Measurements from ENCODE around the gene SEC24C. TPM values are rescaled to one million over a fixed set of nuclear protein-coding genes. Genes with fewer than 3 reads are reported as not detected.

The SEC24C gene
- polyA plus RNA-seq, 1 of the 3 experiments (the other 2 are of a cell fraction), result 73.6 TPM

- Histone ChIP-seq H3K4me1 (ENCODE audit: control insufficient read depth in 1 of 2, insufficient read depth in 2 of 2, low read depth in 1 of 2, low read length in 1 of 2) (peaks cover 0 to 6% of the 10 kb centered on the region in 2 experiments; a peak in 2 of 4 replicates), H3K4me3 (ENCODE audit: low read depth in 2 of 2, low read length in 1 of 2) (peak overlapping the region; percentile 75 to 96), H3K27ac (ENCODE audit: low read depth in 2 of 2, low read length in 1 of 2) (peak overlapping the region; percentile 88 to 92), H3K27me3 (ENCODE audit: insufficient read depth) (no peaks in the 10 kb centered on the region), H3K36me3 (replicated peaks in 1 of 2; ENCODE audit: control insufficient read depth in 1 of 2, insufficient read depth in 2 of 2, low read length in 1 of 2) (peaks cover 31 to 36% of the 10 kb centered on the region in 2 experiments), H3K79me2 (ENCODE audit: insufficient read depth) (peaks cover 49% of the 10 kb centered on the region), H3K9me2 (no peaks in the 10 kb centered on the region), H4K20me1 (ENCODE audit: insufficient read depth) (no peaks in the 10 kb centered on the region), H2AFZ (ENCODE audit: low read depth) (peak overlapping the region; percentile 90), H3K9me3 (no peaks in the 10 kb centered on the region), H3K9ac (peak overlapping the region; percentile 89), H3K4me2 (peak overlapping the region; percentile 82), H3F3A (replicated peaks; ENCODE audit: insufficient read depth) (peaks cover 25% of the 10 kb centered on the region)
- DNase-seq, result peak; percentile 83
- ChIA-PET POLR2A (interaction anchor here (1.0 to 1.9 kb wide), 4 partner anchors 11 to 484 kb away, joined by 3 to 21 read pairs (median 4); no protein-coding TSS in a partner anchor), CTCF (interaction anchor here (0.7 to 2.2 kb wide), 5 partner anchors 13 to 213 kb away, joined by 3 to 7 read pairs (median 3); partner anchors contain the start of gene SEC24C)
- under 1% methylated on average over 47 of the region's 58 CpGs for WGBS (ENCODE audit: low lambda C conversion rate)
- no peak for TF ChIP-seq JUND (IDR thresholded peaks at IDR 0.05)
- TF ChIP-seq POLR2AphosphoS5 (IDR thresholded peaks at IDR 0.05; ENCODE audit: low read depth, low read length), result peak; percentile 95
- TF ChIP-seq NFIC (IDR thresholded peaks at IDR 0.05; ENCODE audit: borderline replicate concordance), result 0 out of 2 replicates have a peak, but pooled peaks have one; percentile 13
- TF ChIP-seq TCF12 (IDR thresholded peaks at IDR 0.05), result 0 out of 2 replicates have a peak, but pooled peaks have one; percentile 5
- TF ChIP-seq GATA2 (CRISPR knock-in tag; IDR thresholded peaks at IDR 0.05), result no peak
- TF ChIP-seq YY1 (IDR thresholded peaks at IDR 0.05; ENCODE audit: low read depth), result 0 out of 2 replicates have a peak, but pooled peaks have one; percentile 45
- peak; percentile 87; the same call in 1 of the 2 replicates for TF ChIP-seq SIN3A (IDR thresholded peaks at IDR 0.05; ENCODE audit: borderline replicate concordance, low read depth, low read length)
- TF ChIP-seq, protein P1, sequence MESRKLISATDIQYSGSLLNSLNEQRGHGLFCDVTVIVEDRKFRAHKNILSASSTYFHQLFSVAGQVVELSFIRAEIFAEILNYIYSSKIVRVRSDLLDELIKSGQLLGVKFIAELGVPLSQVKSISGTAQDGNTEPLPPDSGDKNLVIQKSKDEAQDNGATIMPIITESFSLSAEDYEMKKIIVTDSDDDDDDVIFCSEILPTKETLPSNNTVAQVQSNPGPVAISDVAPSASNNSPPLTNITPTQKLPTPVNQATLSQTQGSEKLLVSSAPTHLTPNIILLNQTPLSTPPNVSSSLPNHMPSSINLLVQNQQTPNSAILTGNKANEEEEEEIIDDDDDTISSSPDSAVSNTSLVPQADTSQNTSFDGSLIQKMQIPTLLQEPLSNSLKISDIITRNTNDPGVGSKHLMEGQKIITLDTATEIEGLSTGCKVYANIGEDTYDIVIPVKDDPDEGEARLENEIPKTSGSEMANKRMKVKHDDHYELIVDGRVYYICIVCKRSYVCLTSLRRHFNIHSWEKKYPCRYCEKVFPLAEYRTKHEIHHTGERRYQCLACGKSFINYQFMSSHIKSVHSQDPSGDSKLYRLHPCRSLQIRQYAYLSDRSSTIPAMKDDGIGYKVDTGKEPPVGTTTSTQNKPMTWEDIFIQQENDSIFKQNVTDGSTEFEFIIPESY (IDR thresholded peaks at IDR 0.05; ENCODE audit: borderline replicate concordance, low read depth), result no peak
- TF ChIP-seq EP300 (IDR thresholded peaks at IDR 0.05; ENCODE audit: borderline replicate concordance in 1 of 2, low read depth in 1 of 2, low read length in 1 of 2), result no peak
- TF ChIP-seq MXI1 (IDR thresholded peaks at IDR 0.05; ENCODE audit: low read depth, low read length), result peak; percentile 84
- TF ChIP-seq CHD2 (IDR thresholded peaks at IDR 0.05; ENCODE audit: low read length, partially characterized antibody), result peak; percentile 70
- TF ChIP-seq, protein P2, sequence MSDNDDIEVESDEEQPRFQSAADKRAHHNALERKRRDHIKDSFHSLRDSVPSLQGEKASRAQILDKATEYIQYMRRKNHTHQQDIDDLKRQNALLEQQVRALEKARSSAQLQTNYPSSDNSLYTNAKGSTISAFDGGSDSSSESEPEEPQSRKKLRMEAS (IDR thresholded peaks at IDR 0.05; ENCODE audit: low read depth), result peak; percentile 58; the same call in 1 of the 2 replicates
- TF ChIP-seq GABPA (IDR thresholded peaks at IDR 0.05; ENCODE audit: low read depth), result peak; percentile 98
- TF ChIP-seq RXRA (IDR thresholded peaks at IDR 0.05; ENCODE audit: borderline replicate concordance, low read depth), result no peak
- TF ChIP-seq RFX5 (IDR thresholded peaks at IDR 0.05; ENCODE audit: low read length), result peak; percentile 62; the same call in 1 of the 2 replicates
- no peak for TF ChIP-seq IRF3 (IDR thresholded peaks at IDR 0.05; ENCODE audit: low read depth, low read length)
- 0 out of 2 replicates have a peak, but pooled peaks have one; percentile 20 for TF ChIP-seq TEAD4 (IDR thresholded peaks at IDR 0.05; ENCODE audit: borderline replicate concordance, insufficient read depth)
- TF ChIP-seq REST (IDR thresholded peaks at IDR 0.05; ENCODE audit: low read depth, low read length), result peak; percentile 62; the same call in 1 of the 2 replicates
- 0 out of 2 replicates have a peak, but pooled peaks have one; percentile 18 for TF ChIP-seq USF1 (IDR thresholded peaks at IDR 0.05; ENCODE audit: borderline replicate concordance, low read depth)
- TF ChIP-seq, protein P3, sequence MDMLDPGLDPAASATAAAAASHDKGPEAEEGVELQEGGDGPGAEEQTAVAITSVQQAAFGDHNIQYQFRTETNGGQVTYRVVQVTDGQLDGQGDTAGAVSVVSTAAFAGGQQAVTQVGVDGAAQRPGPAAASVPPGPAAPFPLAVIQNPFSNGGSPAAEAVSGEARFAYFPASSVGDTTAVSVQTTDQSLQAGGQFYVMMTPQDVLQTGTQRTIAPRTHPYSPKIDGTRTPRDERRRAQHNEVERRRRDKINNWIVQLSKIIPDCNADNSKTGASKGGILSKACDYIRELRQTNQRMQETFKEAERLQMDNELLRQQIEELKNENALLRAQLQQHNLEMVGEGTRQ (IDR thresholded peaks at IDR 0.05; ENCODE audit: borderline replicate concordance, low read depth, low read length), result no peak
- peak; percentile 59; the same call in 1 of the 2 replicates for TF ChIP-seq ELF1 (IDR thresholded peaks at IDR 0.05)
- peak; percentile 96 for TF ChIP-seq TAF1 (IDR thresholded peaks at IDR 0.05; ENCODE audit: borderline replicate concordance, low read depth, low read length)
Measured at GRCh38 chr10:73730153-73730906, 13.8 kb upstream of the SEC24C start.
